Measurements from ENCODE around the gene MLX.
"Not testable (repeated sequence)": the region's sequence is repeated elsewhere in the genome, so short reads cannot be mapped to it uniquely, and the experiment has no call there.

The MLX gene

DNA sequence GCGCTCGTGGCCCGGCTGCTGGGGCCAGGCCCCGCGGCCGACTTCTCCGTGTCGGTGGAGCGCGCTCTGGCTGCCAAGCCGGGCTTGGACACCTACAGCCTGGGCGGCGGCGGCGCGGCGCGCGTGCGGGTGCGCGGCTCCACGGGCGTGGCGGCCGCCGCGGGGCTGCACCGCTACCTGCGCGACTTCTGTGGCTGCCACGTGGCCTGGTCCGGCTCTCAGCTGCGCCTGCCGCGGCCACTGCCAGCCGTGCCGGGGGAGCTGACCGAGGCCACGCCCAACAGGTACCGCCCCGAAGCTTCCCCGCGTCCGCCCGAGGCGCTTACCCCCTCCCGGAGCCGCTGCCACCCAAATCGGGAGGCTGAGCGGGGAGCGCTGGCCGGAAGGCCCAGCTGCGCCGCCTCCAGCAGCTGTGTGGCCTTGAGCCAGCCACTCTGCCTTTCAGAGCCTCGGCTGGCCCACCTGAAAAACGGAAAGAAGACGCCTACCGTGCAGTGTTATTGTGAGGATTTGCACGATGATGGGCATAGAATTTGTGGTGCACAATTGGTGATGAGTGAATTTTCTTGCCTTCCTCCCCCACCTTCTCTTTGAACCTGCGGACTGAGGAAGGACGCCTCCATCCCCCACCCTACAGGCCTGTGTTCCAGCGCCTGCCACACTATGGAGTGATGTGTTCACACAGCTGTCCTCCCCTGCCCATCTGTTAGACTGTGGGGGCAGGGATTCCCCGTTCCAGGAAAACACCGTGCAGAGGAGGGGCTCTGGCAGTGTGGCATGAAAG is 30.3 kb upstream of the MLX start:
- peak; percentile 66 for DNase-seq

DNA sequence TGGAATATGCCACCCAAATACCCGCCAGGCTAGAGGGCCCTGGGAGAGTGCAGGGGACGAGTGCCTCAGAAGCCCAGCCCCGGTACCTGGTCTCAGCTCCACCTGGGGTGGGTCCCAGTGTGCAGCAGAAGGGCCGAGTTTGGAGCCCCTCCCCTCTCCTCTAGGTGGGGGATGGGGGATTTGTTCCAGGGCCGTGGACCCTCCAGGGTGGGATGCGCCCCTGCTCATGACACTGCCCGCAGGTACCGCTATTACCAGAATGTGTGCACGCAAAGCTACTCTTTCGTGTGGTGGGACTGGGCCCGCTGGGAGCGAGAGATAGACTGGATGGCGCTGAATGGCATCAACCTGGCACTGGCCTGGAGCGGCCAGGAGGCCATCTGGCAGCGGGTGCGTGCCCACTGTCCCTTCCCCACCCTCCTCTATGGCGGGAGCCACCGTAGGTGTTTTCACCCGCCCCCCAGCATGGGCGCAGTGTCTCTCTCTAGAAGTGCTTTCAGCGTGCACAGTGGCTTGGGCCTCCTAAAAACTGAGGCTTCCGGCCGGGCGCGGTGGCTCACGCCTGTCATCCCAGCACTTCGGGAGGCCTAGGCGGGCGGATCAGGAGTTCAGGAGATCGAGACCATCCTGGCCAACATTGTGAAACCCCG is 29.6 kb upstream of the MLX start:
- DNase-seq: no peak

DNA sequence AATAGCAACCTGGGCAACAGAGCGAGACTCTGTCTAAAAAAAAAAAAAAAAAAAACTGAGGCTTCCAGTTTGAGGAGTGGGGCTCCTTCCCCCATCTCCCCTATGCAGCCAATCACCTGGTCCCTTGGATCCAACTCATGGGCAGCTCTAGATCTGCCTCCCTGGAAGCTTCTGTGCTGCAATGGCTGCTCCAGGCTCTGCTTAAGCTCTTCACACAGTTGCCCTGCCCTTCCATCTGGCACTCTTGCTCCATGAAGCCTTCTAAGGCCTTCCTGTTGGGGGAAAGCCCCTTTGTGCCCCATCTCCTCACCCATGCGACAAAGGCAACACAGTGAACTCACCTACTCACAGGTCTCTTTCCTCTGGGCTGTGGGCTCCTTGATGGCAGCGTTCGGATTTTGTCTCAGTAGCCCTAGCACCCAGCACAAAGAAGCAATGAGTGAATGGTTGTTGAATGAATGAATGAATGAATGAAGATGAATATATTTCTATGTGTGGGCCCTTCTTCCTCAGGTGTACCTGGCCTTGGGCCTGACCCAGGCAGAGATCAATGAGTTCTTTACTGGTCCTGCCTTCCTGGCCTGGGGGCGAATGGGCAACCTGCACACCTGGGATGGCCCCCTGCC is 29.0 kb upstream of the MLX start:
- no peak for DNase-seq

DNA sequence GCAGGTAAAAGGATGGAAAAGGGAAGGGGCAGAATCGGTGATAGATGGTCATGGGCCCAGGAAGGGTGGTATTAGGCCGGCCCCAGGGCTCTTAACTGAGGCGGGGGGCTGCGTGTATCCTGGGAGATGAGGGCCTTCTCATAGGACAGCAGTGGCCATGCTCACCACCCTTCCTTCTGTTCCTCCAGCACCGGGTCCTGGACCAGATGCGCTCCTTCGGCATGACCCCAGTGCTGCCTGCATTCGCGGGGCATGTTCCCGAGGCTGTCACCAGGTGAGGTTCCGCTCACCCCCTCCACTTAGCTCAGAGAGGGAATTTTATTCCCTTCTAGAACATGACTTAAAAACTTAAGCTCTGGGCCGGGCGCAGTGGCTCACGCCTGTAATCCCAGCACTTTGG is 28.4 kb upstream of the MLX start:
- DNase-seq: no peak

DNA sequence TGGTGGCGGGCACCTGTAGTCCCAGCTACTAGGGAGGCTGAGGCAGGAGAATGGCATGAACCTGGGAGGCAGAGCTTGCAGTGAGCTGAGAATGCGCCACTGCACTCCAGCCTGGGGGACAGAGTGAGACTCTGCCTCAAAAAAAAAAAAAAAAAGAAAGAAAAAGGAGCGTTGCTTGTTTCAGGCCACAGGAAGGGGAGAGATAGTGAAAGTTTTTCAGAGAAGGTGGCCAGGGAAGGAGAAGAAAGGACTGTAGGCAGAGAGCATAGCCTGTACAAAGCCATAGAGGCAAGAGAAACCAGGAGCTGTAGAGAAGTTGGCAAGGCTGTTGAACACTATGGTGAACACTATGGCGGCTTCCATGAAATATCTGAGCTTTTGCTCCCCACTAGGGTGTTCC is 26.3 kb upstream of the MLX start:
- not testable (repeated sequence) for DNase-seq

DNA sequence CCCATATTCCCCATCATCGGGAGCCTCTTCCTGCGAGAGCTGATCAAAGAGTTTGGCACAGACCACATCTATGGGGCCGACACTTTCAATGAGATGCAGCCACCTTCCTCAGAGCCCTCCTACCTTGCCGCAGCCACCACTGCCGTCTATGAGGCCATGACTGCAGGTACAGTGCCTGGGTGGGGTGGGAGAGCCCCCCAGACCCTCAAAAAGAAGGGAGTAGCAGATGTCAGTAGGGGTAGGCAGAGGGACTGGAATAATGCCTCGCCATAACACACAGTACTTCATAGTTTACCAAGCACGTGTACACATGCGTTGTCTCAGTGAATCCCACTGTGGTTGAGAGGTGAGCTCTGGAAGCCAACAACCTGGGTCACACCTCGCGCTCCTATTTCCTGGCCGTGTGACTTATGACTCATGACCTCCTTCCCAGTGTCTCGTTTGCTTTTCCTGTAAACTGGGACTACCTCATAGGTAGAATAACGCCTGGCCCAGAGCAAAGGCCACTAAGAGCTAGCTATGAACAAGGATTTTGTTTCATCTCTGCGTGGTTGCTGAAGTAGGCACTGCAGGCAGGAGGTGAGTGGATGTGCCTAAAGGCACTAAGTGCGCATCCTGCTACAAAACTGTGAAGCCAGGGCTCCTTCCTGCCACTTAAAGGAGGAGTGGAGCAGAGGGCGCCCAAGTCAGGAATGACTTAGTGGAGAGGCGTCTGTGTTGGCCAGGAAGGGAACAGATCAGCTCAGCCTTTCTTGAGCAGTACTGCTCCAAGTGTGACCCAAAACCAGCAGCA is 25.7 kb upstream of the MLX start:
- no peak for DNase-seq

DNA sequence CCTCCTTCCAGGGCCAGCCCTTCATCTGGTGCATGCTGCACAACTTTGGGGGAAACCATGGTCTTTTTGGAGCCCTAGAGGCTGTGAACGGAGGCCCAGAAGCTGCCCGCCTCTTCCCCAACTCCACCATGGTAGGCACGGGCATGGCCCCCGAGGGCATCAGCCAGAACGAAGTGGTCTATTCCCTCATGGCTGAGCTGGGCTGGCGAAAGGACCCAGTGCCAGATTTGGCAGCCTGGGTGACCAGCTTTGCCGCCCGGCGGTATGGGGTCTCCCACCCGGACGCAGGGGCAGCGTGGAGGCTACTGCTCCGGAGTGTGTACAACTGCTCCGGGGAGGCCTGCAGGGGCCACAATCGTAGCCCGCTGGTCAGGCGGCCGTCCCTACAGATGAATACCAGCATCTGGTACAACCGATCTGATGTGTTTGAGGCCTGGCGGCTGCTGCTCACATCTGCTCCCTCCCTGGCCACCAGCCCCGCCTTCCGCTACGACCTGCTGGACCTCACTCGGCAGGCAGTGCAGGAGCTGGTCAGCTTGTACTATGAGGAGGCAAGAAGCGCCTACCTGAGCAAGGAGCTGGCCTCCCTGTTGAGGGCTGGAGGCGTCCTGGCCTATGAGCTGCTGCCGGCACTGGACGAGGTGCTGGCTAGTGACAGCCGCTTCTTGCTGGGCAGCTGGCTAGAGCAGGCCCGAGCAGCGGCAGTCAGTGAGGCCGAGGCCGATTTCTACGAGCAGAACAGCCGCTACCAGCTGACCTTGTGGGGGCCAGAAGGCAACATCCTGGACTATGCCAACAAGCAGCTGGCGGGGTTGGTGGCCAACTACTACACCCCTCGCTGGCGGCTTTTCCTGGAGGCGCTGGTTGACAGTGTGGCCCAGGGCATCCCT is 23.5 kb upstream of the MLX start:
- DNase-seq: no peak

DNA sequence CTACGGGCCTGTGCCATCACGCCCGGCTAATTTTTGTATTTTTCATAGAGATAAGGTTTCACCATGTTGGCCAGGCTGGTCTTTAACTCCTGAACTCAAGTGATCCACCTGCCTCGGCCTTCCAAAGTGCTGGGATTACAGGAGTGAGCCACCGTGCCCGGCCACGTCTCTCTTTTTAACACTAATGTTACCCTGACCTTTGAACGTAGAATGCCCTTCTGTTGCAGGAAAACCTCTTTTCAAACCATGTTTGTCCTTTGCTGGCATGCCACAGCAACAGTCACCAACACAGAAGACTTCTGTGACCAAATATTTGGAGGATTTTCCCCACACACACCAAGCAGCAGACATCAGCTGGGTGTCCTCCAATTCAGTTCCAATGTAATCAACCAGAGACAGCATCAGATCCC is 22.0 kb upstream of the MLX start:
- DNase-seq: no peak

DNA sequence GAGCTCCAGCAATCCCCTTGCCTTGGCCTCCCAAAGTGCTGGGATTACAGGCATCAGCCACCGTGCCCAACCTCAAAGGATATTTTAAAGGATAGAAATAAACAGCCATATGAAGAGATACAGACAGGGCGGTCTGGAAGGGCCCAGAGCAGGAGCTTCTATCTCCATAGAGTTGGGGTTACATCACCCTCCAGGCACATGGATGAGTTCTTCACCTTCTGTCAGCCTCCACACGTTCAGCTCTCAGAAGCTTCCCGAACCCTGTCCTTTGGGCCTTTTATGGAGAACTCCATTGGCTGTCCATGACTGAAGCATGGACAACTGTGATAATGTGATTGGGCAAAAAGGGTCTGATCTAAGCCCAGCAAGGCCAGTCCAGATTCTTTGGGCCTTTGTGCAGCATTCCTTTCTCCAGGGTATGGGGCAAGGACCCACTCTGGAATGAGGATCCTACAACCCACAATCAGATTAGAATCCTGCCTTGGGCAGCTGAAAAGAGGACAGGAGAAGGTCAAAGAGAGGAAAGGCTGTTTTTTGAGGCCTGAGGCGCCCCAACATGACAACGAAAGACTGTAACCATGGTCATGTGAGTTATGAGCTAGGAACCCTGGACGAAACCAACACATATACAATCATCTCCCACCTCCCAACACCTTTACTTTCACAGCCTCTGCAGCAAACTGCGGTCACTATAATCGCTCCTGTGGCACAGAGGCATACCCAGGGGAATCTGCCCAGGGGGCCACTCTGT is 21.0 kb upstream of the MLX start:
- DNase-seq: not testable (repeated sequence)

DNA sequence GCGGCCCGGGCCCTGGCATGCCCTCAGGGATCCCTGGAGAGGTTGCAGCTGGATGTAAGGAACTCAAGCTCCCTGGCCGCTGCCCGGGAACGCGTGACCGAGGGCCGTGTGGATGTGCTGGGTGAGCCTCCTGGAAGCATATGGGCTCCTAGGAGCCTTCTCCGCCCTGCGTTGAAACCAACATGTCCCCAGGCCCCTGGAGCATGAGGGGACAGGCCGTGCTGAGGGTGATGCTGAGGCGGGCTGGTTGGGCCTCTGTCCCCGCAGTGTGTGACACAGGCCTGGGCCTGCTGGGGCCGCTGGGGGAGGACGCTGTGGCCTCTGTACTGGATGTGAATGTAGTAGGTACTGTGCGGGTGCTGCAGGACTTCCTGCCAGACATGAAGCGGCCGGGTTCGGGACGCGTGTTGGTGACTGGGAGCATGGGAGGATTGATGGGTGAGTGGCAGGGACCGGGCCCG is 19.9 kb upstream of the MLX start:
- no peak for DNase-seq

DNA sequence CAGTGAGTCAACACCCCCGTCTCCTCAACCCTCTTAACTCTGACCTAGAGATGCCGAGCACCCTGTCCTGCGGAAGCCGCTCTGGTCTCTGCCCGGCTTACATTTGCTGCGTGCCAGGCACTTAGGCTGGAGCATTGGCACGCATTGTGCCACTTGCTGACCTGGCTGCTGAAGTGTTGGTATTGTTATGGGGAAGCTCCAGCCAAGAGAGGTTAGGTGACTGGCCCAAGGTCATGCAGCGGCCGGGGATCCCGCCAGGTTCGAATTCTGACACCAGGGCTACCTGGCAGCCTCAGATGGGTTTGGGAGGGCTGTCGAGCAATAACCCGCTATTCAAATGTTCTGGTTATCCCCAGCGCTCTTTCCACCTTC is 19.2 kb upstream of the MLX start:
- DNase-seq: no peak

DNA sequence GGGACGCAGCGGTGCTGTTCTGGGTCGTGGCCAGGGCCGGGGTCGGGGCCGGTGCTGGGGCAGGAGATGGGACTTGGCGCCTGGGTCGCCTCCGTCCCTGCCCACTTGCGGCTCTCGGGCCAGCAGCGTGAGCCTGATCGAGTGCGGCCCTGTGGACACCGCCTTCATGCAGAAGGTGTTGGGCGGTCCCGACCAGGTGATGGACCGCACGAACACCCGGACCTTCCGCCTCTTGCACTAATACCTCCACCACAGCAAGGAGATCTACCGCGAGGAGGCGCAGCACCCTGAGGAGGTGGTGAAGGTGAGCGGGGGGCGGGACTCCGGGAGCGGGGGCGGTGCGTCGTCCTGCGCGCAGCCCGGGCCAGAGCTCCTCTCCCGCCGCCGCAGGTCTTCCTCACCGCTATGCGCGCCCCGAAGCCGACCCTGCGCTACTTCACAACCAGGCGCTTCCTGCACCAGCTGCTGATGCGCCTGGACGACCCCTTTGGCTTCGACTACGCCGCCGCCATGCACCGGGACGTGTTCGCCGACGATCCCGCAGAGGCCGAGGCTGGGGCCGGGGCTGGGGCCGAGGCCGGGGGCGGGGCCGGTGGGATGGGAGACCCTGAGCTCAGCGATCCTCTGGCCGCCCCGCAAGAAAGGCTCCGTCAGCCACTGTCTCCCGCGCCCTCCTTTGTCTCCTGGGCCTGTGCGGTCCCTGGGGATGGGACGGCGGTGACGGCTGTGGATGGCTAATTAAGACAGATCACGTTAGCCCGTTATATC is 18.6 kb upstream of the MLX start:
- no peak for DNase-seq

DNA sequence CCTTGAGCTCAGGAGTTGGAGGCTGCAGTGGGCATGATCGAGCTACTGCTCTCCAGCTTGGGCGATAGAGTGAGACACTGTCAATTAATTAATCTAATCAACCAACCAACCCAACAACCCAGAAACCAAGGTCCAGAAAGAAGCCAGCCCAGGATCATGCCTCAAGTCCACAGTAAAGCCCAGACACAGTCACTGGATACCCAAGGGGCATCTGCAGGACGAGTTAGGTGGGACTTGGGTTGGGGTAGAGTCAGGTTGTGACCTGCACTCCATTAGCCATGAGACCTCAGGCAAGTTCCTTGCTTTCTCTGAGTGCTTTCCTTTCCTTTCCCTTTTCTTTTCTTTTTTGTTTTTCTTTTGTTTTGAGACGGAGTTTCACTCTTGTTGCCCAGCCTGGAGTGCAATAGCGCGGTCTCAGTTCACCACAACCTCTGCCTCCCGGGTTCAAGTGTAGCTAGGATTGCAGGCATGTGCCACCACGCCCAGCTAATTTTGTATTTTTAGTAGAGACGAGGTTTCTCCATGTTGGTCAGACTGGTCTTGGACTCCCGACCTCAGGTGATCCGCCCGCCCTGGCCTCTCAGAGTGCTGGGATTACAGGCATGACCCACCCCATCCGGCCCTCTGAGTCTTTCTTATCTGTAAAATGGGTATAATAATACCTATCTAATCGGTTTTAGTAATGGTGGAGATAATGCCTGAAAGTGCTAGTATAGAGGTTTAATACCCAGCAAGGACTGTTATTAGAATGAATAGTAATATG is 17.7 kb upstream of the MLX start:
- no peak for DNase-seq

DNA sequence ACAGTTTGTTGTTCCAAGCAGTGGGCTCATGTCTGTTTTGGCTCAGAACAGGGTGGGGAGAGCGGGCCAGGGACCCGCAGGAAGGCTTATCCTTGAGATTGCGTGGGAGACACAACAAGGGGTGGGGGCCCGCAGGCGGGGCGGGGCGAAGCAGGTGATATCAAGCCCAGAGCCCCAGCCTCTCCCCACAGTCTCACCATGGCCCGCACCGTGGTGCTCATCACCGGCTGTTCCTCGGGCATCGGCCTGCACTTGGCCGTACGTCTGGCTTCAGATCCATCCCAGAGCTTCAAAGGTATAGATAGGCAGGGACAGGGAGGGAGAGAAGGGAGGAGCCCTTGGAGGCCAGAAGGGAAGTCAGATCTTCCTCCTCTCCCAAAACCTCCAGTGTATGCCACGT is 14.2 kb upstream of the MLX start, which contains the start of gene HSD17B1:
Gene HSD17B1, plus strand, starts transcription at position 188 of the 400 bp plus-strand sequence. Its CDS starts 11 bp downstream, at position 199.
- not testable (repeated sequence) for DNase-seq

DNA sequence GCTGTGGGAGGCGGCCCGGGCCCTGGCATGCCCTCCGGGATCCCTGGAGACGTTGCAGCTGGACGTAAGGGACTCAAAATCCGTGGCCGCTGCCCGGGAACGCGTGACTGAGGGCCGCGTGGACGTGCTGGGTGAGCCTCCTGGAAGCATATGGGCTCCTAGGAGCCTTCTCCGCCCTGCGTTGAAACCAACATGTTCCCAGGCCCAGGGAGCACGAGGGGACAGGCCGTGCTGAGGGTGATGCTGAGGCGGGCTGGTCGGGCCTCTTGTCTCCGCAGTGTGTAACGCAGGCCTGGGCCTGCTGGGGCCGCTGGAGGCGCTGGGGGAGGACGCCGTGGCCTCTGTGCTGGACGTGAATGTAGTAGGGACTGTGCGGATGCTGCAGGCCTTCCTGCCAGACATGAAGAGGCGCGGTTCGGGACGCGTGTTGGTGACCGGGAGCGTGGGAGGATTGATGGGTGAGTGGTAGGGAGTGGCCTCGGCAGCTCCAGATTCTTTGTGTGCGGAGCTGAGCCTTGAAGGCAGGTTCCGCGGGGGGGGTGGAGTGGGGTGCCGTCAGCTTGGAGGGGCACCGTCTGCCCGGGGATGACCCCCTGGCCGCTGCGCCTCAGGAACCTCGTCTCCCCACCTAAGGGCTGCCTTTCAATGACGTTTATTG is 13.6 kb upstream of the MLX start:
- DNase-seq: no peak

DNA sequence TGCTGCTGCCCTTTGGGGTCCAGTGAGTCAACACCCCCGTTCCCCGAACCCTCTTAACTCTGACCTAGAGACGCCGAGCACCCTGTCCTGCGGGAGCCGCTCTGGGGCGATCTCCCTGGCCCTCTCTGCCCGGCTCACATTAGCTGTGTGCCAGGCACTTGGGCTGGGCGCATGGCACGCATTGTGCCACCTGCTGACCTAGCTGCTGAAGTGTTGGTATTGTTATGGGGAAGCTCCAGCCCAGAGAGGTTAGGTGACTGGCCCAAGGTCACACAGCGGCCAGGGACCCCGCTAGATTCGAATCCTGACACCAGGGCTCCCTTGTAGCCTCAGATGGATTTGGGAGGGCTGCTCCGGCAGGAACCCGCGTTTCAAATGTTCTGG is 13.0 kb upstream of the MLX start:
- DNase-seq: no peak

DNA sequence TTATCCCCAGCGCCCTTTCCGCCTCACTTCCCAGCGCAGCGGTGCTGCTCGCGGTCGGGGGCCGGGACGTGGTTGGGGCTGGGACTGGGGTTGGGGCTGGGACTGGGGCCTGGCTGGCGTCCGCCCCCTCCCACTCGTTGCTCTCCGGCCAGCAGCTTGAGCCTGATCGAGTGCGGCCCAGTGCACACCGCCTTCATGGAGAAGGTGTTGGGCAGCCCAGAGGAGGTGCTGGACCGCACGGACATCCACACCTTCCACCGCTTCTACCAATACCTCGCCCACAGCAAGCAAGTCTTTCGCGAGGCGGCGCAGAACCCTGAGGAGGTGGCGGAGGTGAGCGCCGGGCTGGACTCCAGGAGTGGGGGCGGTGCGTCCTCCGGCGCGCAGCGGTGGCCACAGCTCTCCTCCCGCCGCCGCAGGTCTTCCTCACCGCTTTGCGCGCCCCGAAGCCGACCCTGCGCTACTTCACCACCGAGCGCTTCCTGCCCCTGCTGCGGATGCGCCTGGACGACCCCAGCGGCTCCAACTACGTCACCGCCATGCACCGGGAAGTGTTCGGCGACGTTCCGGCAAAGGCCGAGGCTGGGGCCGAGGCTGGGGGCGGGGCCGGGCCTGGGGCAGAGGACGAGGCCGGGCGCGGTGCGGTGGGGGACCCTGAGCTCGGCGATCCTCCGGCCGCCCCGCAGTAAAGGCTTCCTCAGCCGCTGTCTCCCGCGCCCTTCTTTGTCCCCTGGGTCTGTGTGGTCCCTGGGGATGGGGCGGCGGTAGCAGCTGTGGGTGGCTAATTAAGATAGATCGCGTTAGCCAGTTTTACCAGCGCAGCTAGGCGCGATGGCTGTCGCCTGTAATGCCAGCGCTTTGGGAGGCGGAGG is 12.4 kb upstream of the MLX start:
- DNase-seq: peak; percentile 83

DNA sequence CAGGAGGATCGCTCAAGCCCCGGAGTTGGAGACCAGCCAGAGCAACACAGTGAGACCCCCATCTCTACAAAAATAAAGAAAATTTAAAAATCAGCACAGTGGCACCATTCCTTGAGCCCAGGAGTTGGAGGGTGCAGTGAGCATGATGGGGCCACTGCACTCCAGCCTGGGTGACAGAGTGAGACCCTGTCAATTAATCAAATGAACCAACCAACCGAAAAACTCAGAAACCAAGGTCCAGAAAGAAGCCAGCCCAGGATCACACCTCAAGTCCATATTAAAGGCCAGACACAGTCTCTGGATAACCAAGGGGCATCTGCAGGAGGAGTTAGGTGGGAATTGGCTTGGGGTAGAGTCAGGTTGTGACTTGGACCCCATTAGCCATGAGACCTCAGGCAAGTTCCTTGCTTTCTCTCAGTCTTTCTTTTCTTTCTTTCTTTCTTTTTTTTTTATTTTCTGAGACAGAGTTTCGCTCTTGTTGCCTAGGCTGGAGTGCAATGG is 11.7 kb upstream of the MLX start:
- DNase-seq: no peak
